Glomerular visceral epithelial cell (primary cell): Measurements from ENCODE around the gene EPHA8.

Experiments
- DNase-seq: peaks from one replicate; pipeline ENCODE4 v3.0.0-alpha.2; 2016; ENCODE audit errors: extremely low spot score

Gene EPHA8

DNA sequence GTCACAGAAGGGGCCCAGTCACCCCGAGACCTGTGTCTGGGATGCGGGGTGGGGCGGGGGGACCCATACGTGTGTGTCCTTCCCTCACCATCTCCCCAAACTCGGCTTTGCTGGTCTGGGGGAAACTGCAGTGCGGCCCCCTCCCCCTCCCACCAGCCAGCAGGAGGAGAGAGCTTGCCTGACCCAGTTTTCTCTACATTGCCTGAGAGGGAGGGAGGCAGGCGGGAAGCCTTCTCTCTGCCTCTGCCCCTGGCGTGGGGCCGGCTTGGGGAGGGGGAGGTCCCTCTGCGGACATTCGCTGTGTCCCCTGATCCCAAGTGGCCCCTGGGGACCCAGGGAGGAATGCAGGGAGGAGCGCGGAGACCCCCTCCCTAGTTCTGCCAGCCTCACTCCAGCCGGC lies 3.9 kb downstream of the EPHA8 start:
- no peak for DNase-seq

DNA sequence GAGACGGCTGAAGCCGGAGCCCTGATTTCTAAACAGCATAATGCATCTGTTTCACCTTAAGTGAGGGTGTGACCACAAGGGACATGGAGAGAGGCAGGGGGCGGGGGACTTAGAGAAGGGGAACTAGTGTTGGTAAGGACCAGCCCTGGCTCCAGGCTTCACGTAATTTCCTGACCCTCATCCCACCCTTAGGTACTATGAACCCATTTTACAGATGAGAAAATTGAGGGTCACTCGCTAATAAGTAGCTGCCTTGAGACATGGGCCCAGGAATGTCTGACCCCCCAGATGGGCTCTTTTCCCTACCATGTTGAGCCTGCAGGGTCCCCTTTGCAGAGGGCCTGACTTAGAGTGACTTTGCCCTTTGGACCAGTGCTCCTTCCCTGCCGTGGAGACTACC lies 4.7 kb downstream of the EPHA8 start:
- no peak for DNase-seq

DNA sequence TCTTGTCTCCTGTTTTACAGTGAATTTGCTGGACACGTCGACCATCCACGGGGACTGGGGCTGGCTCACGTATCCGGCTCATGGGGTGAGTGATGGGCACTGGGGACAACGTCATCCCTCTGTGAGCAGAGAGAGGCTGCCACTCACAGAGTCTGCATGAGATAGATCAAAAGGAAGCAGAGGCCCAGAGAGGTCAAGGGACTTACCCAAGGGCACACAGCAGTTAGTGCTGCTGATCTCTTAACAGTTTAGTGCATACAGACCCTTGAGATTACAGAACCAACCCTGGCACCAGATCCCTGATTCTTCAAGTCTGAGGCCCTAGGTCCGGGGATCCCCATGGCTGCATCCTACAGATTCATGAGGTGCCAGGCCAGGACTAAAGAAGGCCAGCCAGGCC lies 6.0 kb downstream of the EPHA8 start:
- DNase-seq, result no peak

DNA sequence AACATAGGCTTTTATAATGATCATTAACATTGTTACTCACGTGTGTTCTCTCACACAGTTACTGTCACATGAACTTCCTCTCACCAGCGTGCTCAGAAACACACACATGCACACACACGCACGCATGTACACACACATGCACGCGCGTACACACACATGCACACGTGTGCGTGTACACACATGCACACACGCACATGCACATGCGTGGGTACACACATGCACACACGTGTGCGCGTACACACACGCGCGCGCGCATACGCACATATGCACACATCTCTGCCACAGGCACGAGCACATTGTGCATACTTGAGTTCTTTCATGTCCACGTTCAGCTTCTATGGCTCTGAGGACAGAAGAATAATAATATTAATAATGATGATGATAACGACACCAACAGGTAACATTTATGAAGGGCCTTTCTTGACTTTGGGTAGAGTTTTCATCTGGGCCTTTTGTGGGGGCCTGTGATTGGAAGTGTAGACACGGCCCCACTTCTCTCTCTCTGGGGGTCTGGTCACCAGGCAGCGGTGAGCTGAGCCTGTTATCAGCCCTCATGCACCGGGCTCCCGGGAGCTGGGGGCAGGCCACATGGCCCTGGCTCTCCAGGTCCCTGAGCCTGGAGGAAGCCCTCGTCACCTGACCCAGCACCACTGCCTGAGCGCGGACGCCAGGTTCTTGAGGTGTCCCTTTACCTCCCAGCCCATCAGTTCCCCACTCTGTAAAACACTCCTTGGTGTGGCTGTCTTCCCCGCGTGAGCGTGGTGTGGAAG lies 7.0 kb downstream of the EPHA8 start:
- no peak for DNase-seq

DNA sequence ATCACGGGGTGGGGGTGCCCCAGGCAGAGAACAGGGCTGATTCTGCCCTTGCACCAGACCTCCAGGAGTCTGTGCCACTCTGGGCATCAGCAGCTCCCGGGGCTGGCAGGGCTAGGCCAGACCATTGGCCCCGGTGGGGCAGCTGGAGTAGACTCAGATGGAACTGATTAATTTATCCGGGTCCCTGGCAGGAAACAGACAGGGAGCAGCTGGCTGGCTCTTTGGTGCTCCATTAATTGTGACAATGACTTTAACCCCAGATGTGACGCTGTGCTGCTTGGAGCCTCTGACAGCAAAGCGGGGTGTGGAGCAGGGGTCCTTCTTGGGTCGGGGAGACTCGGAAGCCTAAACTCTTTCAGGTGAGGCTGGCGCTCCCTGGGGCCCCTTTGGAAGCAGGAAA lies 9.5 kb downstream of the EPHA8 start:
- DNase-seq, result no peak

DNA sequence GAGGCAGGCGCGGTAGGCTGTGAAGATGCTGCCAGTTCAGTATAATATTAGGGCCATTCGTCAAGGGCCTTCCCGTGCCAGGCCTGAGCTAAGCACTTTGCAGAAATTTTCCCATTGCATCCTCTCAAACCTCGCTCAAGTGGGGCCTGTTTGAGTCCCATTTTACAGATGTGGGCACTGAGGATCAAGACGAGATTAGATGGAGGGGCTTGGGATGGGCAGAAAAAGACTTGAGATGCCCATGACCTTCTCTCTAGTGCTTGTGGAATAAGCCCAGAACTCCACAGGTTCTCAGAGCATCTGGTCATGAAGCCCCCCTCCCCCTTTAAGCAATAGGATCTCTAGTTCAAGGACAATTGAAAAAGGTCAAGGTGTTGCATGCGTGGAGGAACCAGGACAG lies 9.9 kb downstream of the EPHA8 start:
- DNase-seq, result no peak

DNA sequence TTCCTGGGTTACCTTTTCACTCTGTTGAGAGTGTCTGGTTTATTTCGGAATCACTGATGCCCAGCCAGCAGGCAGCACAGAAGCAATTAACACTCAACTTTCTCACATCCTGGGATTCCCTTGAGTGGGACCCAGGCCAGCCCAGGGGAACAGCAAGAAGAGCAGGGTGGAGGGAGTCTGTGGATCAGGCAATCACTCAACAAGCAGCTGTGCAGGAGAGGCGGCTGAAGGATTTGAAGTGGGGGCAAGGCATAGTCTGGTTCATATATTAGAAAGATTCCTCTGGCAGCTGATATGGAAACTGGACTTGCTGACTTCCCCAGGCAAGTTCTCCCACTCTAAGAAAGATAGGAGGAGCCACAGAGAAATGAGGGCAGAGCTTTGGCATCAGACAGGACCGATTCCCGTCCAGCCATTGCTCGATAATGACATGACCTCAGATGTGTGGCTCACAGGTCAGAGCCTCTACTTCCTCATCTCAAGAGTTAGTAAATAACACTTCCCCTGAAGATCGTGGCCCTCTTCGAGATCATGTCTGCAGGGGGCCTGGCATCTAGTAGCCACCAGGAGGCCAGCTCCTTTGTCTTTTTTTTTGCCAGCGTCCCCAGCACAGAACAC lies 12.4 kb downstream of the EPHA8 start:
- DNase-seq, result no peak

DNA sequence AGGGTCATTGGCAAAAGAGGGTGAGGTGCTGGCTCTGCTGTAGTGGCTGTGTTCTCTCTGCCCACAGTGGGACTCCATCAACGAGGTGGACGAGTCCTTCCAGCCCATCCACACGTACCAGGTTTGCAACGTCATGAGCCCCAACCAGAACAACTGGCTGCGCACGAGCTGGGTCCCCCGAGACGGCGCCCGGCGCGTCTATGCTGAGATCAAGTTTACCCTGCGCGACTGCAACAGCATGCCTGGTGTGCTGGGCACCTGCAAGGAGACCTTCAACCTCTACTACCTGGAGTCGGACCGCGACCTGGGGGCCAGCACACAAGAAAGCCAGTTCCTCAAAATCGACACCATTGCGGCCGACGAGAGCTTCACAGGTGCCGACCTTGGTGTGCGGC lies 12.9 kb downstream of the EPHA8 start:
- no peak for DNase-seq

DNA sequence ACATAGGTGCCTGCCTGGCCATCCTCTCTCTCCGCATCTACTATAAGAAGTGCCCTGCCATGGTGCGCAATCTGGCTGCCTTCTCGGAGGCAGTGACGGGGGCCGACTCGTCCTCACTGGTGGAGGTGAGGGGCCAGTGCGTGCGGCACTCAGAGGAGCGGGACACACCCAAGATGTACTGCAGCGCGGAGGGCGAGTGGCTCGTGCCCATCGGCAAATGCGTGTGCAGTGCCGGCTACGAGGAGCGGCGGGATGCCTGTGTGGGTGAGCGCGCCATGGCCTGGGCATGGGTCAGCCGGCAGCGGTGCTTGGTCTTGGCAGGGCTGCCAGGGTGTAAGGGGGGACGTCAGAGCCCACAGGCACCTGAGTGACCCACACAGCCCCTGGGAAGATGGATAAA lies 13.3 kb downstream of the EPHA8 start:
- DNase-seq, result no peak

DNA sequence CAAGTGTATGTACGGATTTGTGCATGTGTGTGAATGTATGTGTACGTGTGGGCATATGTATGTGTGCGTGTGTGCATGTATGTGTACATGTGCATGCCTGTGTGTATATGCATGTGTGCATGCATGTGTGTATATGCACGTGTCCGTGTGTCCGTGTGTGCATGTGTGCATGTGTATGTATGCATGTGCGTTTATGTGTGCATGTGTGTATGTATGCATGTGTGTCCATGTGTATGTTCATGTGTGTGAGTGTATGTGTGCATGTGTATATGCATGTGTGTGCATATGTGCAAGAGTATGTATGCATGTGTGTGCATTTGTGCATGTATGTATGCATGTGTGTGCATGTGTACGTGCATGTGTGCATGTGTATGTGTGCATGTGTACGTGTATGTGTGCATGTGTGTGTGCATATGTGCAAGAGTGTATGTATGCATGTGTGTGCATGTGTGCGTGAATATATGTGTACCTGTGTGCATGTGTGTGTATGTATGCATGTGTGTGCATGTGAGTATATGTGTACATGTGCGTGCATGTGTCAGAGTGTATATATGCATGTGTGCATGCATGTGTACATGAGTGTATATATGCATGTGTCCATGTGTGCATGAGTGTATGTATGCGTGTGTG lies 15.6 kb downstream of the EPHA8 start:
- no peak for DNase-seq

DNA sequence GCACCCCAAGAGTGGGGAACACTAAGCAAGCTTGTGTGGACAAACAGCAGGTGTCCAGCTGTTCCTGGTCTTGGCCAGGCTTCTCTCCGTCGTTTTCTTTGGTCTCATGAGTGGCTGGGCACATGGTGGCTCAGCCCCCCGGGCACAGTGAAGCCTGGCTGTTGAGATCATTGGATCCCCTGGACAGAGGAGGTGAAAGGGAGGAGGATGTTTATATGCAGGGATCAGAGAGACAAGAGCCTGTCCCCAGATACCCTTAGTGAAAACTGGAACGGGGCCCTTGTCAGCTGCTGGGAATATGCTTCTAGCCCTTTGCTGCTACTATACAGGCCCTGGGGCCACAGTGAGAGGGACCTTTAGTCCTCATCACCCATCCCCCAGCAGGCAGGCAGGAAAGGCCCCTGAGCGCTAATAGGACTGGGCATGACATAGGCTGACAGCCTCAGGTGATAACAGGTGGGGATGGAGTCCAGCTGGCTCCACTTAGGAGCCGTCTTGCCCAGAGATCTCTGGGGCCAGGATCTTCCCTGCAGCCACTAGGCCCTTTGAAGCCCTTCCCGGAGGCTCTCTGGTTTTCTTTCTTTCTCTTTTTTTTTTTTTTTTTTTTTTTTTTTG lies 16.4 kb downstream of the EPHA8 start:
- no peak for DNase-seq

DNA sequence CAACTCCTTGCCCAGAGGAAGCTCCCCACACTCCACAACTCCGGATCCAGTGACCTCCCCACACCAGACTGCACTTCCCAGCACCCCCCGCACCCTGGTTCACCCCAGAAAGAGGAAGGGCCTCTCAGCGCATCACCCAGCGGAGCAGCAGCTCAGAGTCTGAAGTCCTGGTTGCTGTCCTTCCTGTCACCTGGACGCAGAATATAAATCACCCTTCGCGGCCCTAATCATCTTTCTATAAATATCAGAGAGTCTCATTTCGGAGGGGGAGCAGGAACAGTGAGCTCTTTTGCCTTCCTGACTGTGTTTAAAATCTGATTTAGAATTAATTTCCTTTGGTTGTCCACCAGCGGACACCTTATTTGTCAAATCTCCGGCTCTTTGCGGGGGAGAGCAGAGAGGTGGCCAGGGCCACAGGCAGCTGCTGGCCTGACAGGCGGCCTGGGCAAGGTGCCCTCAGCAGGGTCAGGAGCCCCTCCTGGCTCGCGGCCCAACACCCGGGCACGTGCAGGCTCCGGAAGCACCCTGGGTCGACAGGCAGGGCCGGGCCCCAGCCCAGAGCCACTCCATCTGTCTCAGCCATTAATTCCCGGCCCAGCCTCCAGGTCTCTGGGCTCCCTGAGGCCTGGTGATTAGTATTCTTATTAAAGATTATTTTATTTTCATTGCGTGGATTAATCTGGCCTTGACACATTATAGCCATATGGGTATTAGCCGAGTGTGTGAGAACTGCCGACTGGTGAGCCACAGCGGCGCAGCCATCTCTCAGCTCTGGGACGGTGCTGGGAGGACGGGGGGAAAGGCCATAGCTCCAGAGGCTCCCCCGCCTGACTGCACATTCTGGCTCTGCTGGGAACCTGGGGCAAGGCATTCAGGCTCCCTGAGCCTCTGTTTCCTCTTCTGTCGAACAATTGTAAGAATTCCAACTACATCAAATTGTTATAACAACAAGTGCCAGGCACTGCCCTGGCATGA lies 19.7 kb downstream of the EPHA8 start:
- no peak for DNase-seq

DNA sequence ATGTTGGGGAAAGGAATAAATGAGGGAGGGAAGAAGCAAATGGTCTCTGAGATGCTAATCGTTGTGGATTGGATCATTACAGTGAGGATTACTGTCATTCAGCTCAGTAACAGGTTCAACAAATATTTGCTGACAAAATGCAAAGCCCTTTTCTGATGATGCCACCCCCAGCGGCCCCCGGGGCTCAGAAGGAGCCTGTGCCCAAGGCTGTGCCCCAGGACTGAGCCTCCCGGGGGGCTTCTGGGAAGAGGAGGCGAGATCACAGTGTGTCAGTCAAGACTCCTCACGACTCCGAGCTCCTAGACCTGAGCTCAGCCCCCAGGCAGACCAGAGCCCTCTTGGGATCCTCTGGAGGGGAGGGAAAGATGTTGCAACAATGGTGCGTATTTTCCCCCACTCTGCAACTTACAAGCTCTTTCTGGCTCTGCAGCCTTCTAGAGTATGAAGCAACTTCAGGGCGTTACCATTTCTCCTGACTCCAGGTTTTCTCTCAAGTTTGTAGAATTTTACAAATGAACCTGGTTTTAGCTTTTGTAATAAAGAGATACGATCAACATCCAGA lies 20.8 kb downstream of the EPHA8 start:
- no peak for DNase-seq

DNA sequence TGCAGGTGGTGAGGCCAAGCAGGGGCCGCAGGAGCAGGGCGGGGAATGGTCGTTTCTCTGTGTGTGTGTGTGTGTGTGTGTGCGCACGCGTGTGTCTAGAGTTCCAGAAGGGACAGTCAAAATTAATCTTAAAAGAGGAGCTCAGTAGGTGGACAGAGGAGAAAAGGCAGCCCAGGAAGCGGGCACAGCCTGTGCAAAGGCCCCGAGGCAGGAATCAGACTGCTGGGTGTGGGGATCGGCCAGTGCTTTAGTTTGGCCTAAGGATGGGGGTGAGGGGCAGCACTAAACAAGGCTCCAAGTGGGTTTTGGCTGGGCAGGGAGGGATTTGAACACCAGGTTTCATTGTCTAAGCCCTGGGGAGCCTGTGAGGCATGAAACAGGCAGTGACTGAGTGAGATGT lies 21.7 kb downstream of the EPHA8 start:
- DNase-seq, result no peak

DNA sequence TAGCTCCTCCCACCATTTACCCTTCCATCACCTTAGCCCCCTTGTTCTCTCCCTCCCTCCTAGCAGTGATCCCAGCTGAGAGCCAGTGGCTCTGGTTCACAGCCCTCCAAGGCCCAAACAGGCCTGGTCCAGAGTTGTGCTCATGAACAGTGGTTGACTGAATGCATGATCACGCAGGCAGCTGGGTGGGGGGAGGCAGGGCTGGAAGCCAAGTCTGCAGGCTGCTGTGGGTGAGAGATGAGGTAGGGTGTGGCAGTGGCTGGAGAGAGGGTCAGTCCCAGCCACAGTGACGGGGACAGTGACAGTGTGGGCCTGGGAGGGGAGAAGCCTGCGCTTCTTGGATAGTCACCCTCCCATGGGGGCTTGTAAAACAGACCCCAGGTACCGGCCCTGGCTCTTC lies 22.2 kb downstream of the EPHA8 start:
- DNase-seq, result no peak

DNA sequence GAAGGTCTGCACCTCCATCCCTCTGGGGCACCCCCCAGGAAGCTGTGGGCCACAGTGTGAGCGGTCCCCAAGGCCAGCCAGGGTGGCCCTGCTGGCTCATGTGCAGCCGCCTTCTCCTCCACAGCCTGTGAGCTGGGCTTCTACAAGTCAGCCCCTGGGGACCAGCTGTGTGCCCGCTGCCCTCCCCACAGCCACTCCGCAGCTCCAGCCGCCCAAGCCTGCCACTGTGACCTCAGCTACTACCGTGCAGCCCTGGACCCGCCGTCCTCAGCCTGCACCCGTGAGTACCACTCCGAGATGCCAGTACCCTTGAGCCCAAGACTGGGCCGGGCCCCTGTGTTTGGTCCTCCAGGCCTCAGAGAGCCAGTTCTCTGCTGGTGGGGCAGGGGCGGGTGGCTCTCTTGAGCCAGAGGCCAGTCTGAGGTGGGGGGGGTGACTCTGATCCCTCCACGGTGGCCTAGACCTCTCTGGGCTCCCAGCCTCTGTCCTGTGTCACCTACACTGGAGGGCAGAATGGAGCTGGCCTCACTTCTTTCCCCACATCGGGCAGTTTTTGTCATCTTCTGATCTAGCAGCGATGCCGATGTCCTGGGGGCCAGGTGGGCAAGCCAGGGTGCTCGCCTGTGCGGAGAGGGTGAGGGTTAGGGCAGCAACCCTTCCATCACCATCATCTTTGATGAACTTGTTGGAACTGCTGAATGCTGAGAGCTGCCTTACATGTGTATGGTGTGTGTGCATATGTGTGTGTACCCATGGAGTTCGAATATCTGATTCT lies 23.3 kb downstream of the EPHA8 start:
- no peak for DNase-seq

DNA sequence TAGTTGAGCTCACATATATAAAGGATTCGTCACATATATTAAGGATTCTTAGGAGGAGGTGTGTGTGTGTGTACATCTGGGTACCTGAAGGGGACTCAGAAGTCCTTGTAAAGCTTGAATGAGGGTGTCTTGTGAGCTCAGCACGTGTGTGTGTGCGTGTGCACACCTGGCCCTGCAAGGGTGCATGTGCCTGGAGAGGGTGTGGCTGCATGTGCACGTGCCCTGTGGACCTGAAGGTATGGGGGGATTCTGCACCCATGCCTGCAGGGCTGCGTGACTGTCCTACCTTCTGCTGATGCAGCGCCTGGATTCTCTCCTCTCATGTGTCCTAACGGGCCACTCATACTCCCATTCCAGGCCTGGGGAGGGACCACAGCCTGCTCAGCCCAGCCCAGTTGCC lies 24.0 kb downstream of the EPHA8 start:
- no peak for DNase-seq

DNA sequence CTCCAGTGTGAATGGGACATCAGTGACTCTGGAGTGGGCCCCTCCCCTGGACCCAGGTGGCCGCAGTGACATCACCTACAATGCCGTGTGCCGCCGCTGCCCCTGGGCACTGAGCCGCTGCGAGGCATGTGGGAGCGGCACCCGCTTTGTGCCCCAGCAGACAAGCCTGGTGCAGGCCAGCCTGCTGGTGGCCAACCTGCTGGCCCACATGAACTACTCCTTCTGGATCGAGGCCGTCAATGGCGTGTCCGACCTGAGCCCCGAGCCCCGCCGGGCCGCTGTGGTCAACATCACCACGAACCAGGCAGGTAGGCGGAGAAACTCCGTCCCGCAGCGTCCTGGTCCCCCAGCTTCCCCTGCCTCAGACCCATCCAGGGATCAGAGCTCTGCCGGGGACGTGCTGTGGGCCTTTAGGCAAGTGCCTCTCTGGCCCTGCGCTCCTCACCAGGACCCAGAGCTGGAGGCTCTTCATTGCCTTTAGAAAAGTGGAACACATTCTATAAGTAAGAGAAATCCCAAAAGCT lies 25.7 kb downstream of the EPHA8 start:
- DNase-seq, result no peak

DNA sequence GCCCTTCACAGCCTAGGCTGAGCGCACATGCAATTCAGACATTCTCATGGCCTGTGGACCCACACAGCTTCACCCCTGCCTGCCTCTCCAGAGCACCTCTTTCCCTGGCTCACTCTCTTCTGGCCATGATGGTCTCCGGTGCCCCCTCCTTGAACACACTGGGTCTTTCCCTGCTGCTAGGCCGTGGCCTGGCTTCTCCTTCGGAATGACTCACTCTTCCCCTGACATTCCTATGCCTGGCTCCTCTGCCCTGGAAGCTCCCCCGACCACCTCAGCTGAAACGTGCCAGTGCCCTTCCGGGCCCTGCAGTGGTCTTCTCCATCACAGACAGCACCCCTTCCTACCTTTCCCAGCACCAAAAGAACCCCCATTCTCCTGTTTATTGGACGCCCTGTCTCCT lies 28.3 kb downstream of the EPHA8 start:
- DNase-seq, result no peak

DNA sequence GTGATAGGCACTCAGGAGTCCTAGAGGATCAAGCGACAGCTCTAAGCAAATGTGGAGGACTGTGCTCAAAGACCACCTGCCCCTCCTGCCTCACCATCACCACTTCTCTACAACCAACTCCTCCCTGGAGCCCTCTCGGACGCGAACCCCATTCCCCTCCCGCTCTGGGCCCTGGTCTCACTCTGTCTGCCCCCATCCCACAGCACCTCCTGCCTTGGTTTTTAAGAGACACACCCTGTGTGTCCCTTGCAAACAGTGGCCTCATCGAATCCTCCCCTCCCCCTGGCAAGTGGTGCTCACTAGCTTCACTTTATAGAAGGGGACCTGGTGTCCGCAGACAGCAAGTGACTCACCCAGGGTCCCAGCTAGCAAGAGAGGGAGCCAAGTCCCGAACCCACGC lies 28.8 kb downstream of the EPHA8 start:
- no peak for DNase-seq
